Prostate gland (tissue), 2 donors: ENCODE data around the gene STOM. TPM values are rescaled to one million over a fixed set of nuclear protein-coding genes. Genes with fewer than 3 reads are reported as not detected.

Source experiments
- DNase-seq: peaks from one replicate; pipeline ENCODE4 v3.0.0-alpha.2; 2019; ENCODE audit warnings: low spot score
- H3K27ac ChIP-seq, 2 donors: fragments of 200-600 bp; sonication (generic); 2 replicates each; pipeline ENCODE4 v1.5.1; 2017 to 2019
- H3K27me3 ChIP-seq: fragments of 200-600 bp; sonication (generic); replicated peaks from 2 replicates; pipeline ENCODE4 v1.5.1; 2019; ENCODE audit not compliant: insufficient read depth
- H3K36me3 ChIP-seq, 2 donors: fragments of 200-600 bp; sonication (generic); 1 replicate in 1 of 2; 2 replicates in 1 of 2; pipeline versions ENCODE4 v1.5.1 to v1.8.1; 2017 to 2019
- H3K4me1 ChIP-seq: fragments of 200-600 bp; sonication (generic); replicated peaks from 2 replicates; pipeline ENCODE4 v1.5.1; 2019
- H3K4me3 ChIP-seq, 2 donors: fragments of 200-600 bp; sonication (generic); 2 replicates each; pipeline ENCODE4 v1.5.1; 2017 to 2019
- H3K9me3 ChIP-seq: fragments of 200-600 bp; sonication (generic); 2 replicates; pipeline ENCODE4 v1.5.1; 2017
- CTCF ChIP-seq, 4 experiments: fragments of 200-600 bp in 2 of 4; fragments of 450-650 bp in 2 of 4; sonication (generic) in 2 of 4; IDR thresholded peaks; 1 replicate in 3 of 4; 2 replicates in 1 of 4; pipeline ENCODE4 v1.5.1; 2016 to 2019; ENCODE audit warnings: antibody characterized with exemption in 4 of 4, mild to moderate bottlenecking in 2 of 4, moderate library complexity in 2 of 4
- POLR2A ChIP-seq: fragments of 450-650 bp; IDR thresholded peaks from one replicate; pipeline ENCODE4 v1.6.1; 2016; ENCODE audit warnings: antibody characterized with exemption, mild to moderate bottlenecking
- POLR2AphosphoS5 ChIP-seq: sonication (generic); formaldehyde crosslinking; IDR thresholded peaks from one replicate; pipeline ENCODE4 v1.6.1; 2017; ENCODE audit warnings: antibody characterized with exemption
- WGBS: methylation state at CpG from one replicate; pipeline ENCODE4 v1.1.5; 2018; 5-methylcytosine and 5-hydroxymethylcytosine counted together
- intact Hi-C: fragments of 100-400 bp; cut with DNase I; formaldehyde crosslinking; loops from one replicate; pipeline ENCODE4 v1.14.2; 2022
- total RNA-seq, 2 donors: library from RNA; depleted of rRNA; stranded (reverse); fragments of >200 nt; gene quantifications; one replicate each; pipeline ENCODE4 v1.1.0, GENCODE V29; 2016

STOM gene
- total RNA-seq, 2 donors from 2014 or later = 64.3 to 85.1 TPM

DNA sequence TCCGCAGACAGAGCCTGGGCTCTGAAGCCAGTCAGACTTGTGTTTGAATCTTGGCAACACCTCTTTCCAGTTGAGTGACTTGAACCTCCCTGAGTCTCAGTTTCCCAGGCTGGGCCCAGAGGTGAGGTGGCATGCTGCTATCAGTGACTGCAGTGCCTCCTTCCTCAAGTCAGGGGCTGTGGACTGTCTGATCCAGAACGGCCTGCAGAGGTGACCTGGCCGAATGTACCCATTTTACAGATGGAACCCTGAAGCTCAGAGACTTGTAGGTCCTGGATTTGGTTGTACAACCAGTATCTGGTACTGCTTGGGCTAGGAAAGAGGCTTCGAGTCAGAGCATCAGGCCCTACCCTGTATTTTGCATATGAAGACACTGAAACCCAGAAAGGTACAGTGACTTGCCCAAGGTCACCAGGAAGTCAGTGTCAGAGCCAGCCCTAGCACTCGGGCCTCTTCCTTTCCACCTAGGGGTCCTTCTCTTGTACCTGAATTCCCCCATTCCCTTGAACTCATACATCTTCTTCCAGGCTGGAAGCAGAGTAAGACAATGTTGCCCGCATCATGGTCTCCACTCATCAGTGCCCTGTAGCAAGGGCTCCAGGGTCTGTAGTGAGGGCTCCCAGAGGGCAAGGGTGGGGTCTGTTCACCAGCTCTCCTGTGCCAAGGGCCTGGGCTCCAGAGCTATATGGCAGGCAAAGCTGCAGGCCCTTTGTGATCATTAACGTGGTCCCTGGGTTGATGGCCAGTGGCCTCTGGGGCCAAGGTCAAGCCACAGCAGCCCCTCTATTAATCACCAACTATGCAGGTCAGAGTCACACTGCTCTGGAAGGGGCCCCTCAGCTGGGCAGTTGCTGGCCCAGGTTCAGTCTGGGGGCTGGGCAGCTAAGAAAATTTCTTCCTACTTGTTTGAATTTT lies 73.6 kb downstream of the STOM start:
- Histone ChIP-seq H3K4me3 (no peak overlapping the region), H3K4me1 (peaks cover 7% of the 10 kb centered on the region), H3K27me3 (no peaks in the 10 kb centered on the region), H3K36me3 (no peaks in the 10 kb centered on the region), H3K9me3 (no peaks in the 10 kb centered on the region), H3K27ac (peak overlapping the region; percentile 73 to 84)
- DNase-seq = no peak
- intact Hi-C loops = no loop called here
- 74% methylated on average over 7 of the region's 7 CpGs for WGBS
- TF ChIP-seq POLR2A = no peak

DNA sequence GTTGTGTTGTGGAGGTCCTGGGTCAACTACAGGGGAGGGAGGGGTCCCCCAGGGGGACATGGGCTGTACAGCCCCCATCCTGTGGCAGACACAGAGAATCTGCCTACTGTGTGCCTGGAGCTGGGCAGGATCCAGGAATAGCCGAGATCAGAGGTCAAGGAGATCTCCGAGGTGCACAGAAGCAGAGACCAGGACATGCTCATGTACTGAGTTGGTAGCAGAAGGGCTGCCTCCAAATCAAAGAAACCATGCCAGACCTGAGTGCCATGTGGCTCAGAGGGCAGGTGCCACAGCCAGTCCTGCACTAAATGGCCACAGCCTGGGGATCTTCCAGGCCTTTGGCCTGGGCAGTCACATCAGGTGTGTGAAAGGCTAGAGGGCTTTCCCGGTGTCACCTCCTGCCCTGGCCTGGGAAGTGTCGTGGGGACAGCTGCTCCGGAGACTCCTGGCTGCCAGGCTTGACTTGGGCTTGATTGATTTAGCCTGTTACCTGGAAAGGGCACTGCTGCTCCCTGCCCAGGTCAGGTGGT lies 74.3 kb downstream of the STOM start:
- Histone ChIP-seq H3K4me3 (no peak overlapping the region), H3K27me3 (no peaks in the 10 kb centered on the region), H3K9me3 (no peaks in the 10 kb centered on the region), H3K36me3 (no peaks in the 10 kb centered on the region), H3K4me1 (peaks cover 7% of the 10 kb centered on the region), H3K27ac (peak overlapping the region; percentile 73 to 84)
- DNase-seq = no peak
- TF ChIP-seq POLR2A = no peak
- TF ChIP-seq CTCF (IDR thresholded peaks at IDR 0.05) = no peak
- TF ChIP-seq POLR2AphosphoS5 = no peak
- intact Hi-C loops = no loop called here
- 60% methylated on average over 5 of the region's 5 CpGs for WGBS

GRCh38 chr9:121294866-121295661 lies 75.0 kb downstream of the STOM start:
- H3K36me3 ChIP-seq = no peaks in the 10 kb centered on the region
- no peak overlapping the region for H3K4me3 ChIP-seq
- TF ChIP-seq POLR2A (no peak), POLR2AphosphoS5 (peak; percentile 58)
- no peak for DNase-seq
- H3K27me3 ChIP-seq = no peaks in the 10 kb centered on the region
- 71% methylated on average over 13 of the region's 13 CpGs for WGBS
- H3K4me1 ChIP-seq = peaks cover 7% of the 10 kb centered on the region
- intact Hi-C loops = no loop called here
- no peaks in the 10 kb centered on the region for H3K9me3 ChIP-seq
- H3K27ac ChIP-seq = peak overlapping the region; percentile 73 to 84

- Histone ChIP-seq H3K4me1 (peaks cover 7% of the 10 kb centered on the region), H3K4me3 (no peak overlapping the region)
- DNase-seq = no peak
These were observed 75.8 kb downstream of the STOM start for GRCh38 chr9:121294151-121294743.

GRCh38 chr9:121292801-121293241 lies 77.2 kb downstream of the STOM start:
- Histone ChIP-seq H3K27me3 (no peaks in the 10 kb centered on the region), H3K27ac (peak overlapping the region; percentile 73 to 84), H3K4me1 (peaks cover 8% of the 10 kb centered on the region), H3K4me3 (no peak overlapping the region), H3K36me3 (no peaks in the 10 kb centered on the region), H3K9me3 (no peaks in the 10 kb centered on the region)
- WGBS = 75% methylated on average over 6 of the region's 6 CpGs
- TF ChIP-seq POLR2A = no peak
- TF ChIP-seq CTCF (IDR thresholded peaks at IDR 0.05) = no peak
- no peak for TF ChIP-seq POLR2AphosphoS5
- no peak for DNase-seq
- intact Hi-C loops = no loop called here

More at GRCh38 chr9:121294151-121294743, 75.8 kb downstream of the STOM start:
- no peaks in the 10 kb centered on the region for H3K9me3 ChIP-seq
- TF ChIP-seq CTCF (IDR thresholded peaks at IDR 0.05) = no peak
- no peak for TF ChIP-seq POLR2A
- TF ChIP-seq POLR2AphosphoS5 = no peak
- no peaks in the 10 kb centered on the region for H3K27me3 ChIP-seq
- H3K36me3 ChIP-seq = no peaks in the 10 kb centered on the region
- 61% methylated on average over 6 of the region's 6 CpGs for WGBS
- intact Hi-C loops = no loop called here
- peak overlapping the region; percentile 73 to 84 for H3K27ac ChIP-seq
